ENCODE results near the gene TSKU.

TSKU gene

GRCh38 chr11:76844511-76844910, 61.4 kb downstream of the TSKU start:
- DNase-seq (ENCODE audit: low read depth in 2 of 3, low spot score in 2 of 3) = no peak

- DNase-seq (ENCODE audit: low read depth in 2 of 3, low spot score in 2 of 3) = no peak
Observed at GRCh38 chr11:76845069-76845468, 61.9 kb downstream of the TSKU start.

GRCh38 chr11:76846441-76846840, 63.3 kb downstream of the TSKU start:
- no peak for DNase-seq (ENCODE audit: low read depth in 2 of 3, low spot score in 2 of 3)
